ENCODE data around the gene VPREB3. TPM values are rescaled to one million over a fixed set of nuclear protein-coding genes. Genes with fewer than 3 reads are reported as not detected.

The VPREB3 gene
- total and polyA plus RNA-seq, 10 of the 15 experiments (the other 5 are each of a cell fraction or from before 2014, with no cell fraction given), result 0.75 to 79.5 (median 23.8) TPM

DNA sequence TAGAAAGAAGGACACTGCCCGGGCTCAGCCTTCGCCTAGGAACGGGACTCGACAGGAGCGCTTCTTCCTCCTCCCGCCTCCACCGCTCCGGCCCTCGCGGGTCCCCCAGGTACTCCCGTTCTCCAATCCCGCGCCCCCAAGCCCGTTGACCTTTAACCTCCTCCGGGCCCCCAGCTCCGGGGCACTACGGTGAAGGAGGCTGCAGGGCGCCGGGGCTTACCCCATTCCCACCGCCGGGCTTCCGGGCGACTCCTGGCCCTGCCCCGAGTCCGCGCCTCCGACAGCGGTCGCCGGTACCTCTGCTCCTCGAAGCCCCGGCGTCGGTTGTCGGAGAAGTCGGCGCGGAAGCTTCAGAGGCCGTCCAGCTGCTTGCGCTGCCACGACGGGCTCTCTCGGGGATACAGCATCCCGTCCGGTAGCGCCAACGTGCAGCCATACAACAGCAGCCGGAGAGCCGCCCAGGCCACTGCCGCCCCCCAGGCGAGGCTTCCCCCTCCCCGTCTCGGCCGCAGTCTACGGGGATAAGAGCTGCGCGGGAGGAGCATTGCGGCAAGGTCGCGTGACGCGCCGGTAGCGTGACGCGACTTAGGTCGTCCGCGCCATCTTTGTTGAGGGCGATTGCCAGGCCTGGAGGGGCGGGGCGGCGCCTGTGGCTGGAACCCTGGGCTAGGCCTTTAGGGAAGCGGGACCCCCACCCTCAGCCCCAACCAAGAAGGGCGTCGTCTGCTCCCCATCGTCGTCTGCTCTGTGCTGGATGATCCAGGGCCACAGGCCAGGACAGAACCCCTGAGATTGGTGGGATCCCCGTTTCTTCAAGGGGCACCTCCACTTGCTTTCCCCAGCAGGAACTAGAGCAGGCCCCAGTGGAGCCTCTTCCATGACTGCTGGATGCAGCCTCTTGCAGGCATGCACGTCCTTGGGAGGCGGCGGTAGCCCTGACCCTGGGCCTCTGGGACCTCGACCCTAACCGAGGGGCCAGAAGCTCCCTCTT, 37.1 kb downstream of the VPREB3 start (continued):
- TF ChIP-seq, protein P1, sequence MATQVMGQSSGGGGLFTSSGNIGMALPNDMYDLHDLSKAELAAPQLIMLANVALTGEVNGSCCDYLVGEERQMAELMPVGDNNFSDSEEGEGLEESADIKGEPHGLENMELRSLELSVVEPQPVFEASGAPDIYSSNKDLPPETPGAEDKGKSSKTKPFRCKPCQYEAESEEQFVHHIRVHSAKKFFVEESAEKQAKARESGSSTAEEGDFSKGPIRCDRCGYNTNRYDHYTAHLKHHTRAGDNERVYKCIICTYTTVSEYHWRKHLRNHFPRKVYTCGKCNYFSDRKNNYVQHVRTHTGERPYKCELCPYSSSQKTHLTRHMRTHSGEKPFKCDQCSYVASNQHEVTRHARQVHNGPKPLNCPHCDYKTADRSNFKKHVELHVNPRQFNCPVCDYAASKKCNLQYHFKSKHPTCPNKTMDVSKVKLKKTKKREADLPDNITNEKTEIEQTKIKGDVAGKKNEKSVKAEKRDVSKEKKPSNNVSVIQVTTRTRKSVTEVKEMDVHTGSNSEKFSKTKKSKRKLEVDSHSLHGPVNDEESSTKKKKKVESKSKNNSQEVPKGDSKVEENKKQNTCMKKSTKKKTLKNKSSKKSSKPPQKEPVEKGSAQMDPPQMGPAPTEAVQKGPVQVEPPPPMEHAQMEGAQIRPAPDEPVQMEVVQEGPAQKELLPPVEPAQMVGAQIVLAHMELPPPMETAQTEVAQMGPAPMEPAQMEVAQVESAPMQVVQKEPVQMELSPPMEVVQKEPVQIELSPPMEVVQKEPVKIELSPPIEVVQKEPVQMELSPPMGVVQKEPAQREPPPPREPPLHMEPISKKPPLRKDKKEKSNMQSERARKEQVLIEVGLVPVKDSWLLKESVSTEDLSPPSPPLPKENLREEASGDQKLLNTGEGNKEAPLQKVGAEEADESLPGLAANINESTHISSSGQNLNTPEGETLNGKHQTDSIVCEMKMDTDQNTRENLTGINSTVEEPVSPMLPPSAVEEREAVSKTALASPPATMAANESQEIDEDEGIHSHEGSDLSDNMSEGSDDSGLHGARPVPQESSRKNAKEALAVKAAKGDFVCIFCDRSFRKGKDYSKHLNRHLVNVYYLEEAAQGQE (IDR thresholded peaks at IDR 0.05; ENCODE audit: low read depth, low read length), result no peak
- TF ChIP-seq NFXL1 (IDR thresholded peaks at IDR 0.05; ENCODE audit: borderline replicate concordance), result no peak
- TF ChIP-seq ELK1 (IDR thresholded peaks at IDR 0.05; ENCODE audit: low read depth, low read length), result peak; percentile 32; the same call in 1 of the 2 replicates
- TF ChIP-seq PRDM15 (CRISPR knock-in tag; IDR thresholded peaks at IDR 0.05), result no peak
- TF ChIP-seq BCL3 (IDR thresholded peaks at IDR 0.05; ENCODE audit: borderline replicate concordance, insufficient read depth, low read depth, low read length, poor library complexity, severe bottlenecking), result no peak
- TF ChIP-seq, protein P2, sequence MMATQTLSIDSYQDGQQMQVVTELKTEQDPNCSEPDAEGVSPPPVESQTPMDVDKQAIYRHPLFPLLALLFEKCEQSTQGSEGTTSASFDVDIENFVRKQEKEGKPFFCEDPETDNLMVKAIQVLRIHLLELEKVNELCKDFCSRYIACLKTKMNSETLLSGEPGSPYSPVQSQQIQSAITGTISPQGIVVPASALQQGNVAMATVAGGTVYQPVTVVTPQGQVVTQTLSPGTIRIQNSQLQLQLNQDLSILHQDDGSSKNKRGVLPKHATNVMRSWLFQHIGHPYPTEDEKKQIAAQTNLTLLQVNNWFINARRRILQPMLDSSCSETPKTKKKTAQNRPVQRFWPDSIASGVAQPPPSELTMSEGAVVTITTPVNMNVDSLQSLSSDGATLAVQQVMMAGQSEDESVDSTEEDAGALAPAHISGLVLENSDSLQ (IDR thresholded peaks at IDR 0.05), result no peak
- 0 out of 2 replicates have a peak, but pooled peaks have one; percentile 13 for TF ChIP-seq E2F4 (IDR thresholded peaks at IDR 0.05; ENCODE audit: low read depth, low read length)
- TF ChIP-seq, protein P3, sequence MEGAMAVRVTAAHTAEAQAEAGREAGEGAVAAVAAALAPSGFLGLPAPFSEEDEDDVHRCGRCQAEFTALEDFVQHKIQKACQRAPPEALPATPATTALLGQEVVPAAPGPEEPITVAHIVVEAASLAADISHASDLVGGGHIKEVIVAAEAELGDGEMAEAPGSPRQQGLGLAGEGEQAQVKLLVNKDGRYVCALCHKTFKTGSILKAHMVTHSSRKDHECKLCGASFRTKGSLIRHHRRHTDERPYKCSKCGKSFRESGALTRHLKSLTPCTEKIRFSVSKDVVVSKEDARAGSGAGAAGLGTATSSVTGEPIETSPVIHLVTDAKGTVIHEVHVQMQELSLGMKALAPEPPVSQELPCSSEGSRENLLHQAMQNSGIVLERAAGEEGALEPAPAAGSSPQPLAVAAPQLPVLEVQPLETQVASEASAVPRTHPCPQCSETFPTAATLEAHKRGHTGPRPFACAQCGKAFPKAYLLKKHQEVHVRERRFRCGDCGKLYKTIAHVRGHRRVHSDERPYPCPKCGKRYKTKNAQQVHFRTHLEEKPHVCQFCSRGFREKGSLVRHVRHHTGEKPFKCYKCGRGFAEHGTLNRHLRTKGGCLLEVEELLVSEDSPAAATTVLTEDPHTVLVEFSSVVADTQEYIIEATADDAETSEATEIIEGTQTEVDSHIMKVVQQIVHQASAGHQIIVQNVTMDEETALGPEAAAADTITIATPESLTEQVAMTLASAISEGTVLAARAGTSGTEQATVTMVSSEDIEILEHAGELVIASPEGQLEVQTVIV (IDR thresholded peaks at IDR 0.05; ENCODE audit: borderline replicate concordance, partially characterized antibody), result peak; percentile 70
- TF ChIP-seq JUNB (IDR thresholded peaks at IDR 0.05), result no peak
- TF ChIP-seq MEF2B (IDR thresholded peaks at IDR 0.05; ENCODE audit: partially characterized antibody, poor library complexity, severe bottlenecking), result peak; percentile 56
- no peak for TF ChIP-seq ZZZ3 (IDR thresholded peaks at IDR 0.05; ENCODE audit: control insufficient read depth, insufficient read length, low read depth)

Data from GM12878 (cell line).